HG02763 (cell line): ENCODE results near the gene SUPV3L1.
A peak's percentile ranks its signal among the peaks of the same experiment; 100 is the strongest.

ENCODE experiments used
- ATAC-seq: cut with Tn5 transposase; IDR thresholded peaks from one replicate; pipeline ENCODE4 v1.9.1; 2021; ENCODE audit warnings: mild to moderate bottlenecking, moderate library complexity; ENCODE audit not compliant: unreplicated experiment

Gene SUPV3L1

GRCh38 chr10:69201045-69201444 is 21.0 kb downstream of the SUPV3L1 start:
- no peak for ATAC-seq

- ATAC-seq, result no peak
These were observed 22.3 kb downstream of the SUPV3L1 start for GRCh38 chr10:69202332-69202731.

- ATAC-seq, result no peak
These were observed 28.7 kb downstream of the SUPV3L1 start for GRCh38 chr10:69208761-69209160.

- no peak for ATAC-seq
These were observed 29.9 kb downstream of the SUPV3L1 start for GRCh38 chr10:69209787-69210484.

- no peak for ATAC-seq
These were observed 31.1 kb downstream of the SUPV3L1 start for GRCh38 chr10:69211104-69211503.

GRCh38 chr10:69211524-69211923 is 31.5 kb downstream of the SUPV3L1 start:
- ATAC-seq, result no peak

- ATAC-seq, result no peak
These were observed 33.7 kb downstream of the SUPV3L1 start for GRCh38 chr10:69213591-69214311.

GRCh38 chr10:69214666-69215131 is 34.7 kb downstream of the SUPV3L1 start:
- ATAC-seq, result no peak

- ATAC-seq, result no peak
These were observed 35.6 kb downstream of the SUPV3L1 start for GRCh38 chr10:69215405-69216171.

- no peak for ATAC-seq
These were observed 36.6 kb downstream of the SUPV3L1 start for GRCh38 chr10:69216577-69217118.

GRCh38 chr10:69217119-69217754 is 37.2 kb downstream of the SUPV3L1 start:
- ATAC-seq, result no peak

- no peak for ATAC-seq
These were observed 38.8 kb downstream of the SUPV3L1 start for GRCh38 chr10:69218831-69219230.

GRCh38 chr10:69220041-69220451 is 40.0 kb downstream of the SUPV3L1 start, which contains the start of gene HKDC1:
TSS of gene HKDC1 (plus strand) at chr10:69220332. CDS start at chr10:69220436, 104 bp downstream.
- ATAC-seq, result no peak

GRCh38 chr10:69220507-69220906 is 40.5 kb downstream of the SUPV3L1 start:
- ATAC-seq, result no peak

- peak; percentile 93 for ATAC-seq
These were observed 42.4 kb downstream of the SUPV3L1 start for GRCh38 chr10:69222157-69223027.

- peak; percentile 19 for ATAC-seq
These were observed 43.0 kb downstream of the SUPV3L1 start for GRCh38 chr10:69223028-69223342.

GRCh38 chr10:69224862-69225657 is 45.0 kb downstream of the SUPV3L1 start:
- ATAC-seq, result no peak

- ATAC-seq, result no peak
These were observed 45.6 kb downstream of the SUPV3L1 start for GRCh38 chr10:69225681-69226080.

- no peak for ATAC-seq
These were observed 47.0 kb downstream of the SUPV3L1 start for GRCh38 chr10:69226919-69227450.
